K562 (cell line): Measurements from ENCODE around the gene MRPS15. TPM values are rescaled to one million over a fixed set of nuclear protein-coding genes. Genes with fewer than 3 reads are reported as not detected.

Experiments used
- BCL6 ChIP-seq: fragments of 250-450 bp; sonication (Bioruptor Pico); IDR thresholded peaks from 2 replicates; pipeline ENCODE4 v1.4.0; 2020
- HBP1 ChIP-seq: fragments of 450-650 bp; formaldehyde crosslinking; IDR thresholded peaks from 2 replicates; pipeline ENCODE4 v1.4.0; 2022; ENCODE audit warnings: missing genetic modification characterization
- HDGF ChIP-seq: fragments of 450-650 bp; IDR thresholded peaks from 2 replicates; pipeline ENCODE4 v1.6.1; 2016
- HSF4 ChIP-seq: fragments of 250-450 bp; sonication (Bioruptor Pico); IDR thresholded peaks from 2 replicates; pipeline ENCODE4 v2.1.2; 2022; ENCODE audit warnings: mild to moderate bottlenecking, moderate library complexity, borderline replicate concordance
- KLF1 ChIP-seq: fragments of 450-650 bp; IDR thresholded peaks from 2 replicates; pipeline ENCODE4 v1.6.1; 2016; ENCODE audit warnings: missing genetic modification characterization, missing compliant biosample characterization
- MIER1 ChIP-seq: fragments of 450-650 bp; IDR thresholded peaks from 2 replicates; pipeline ENCODE4 v1.6.1; 2016; ENCODE audit warnings: antibody characterized with exemption, mild to moderate bottlenecking, low read depth
- PHB2 ChIP-seq: fragments of 450-650 bp; IDR thresholded peaks from 2 replicates; pipeline ENCODE4 v1.6.1; 2017; ENCODE audit warnings: low read depth
- RBM34 ChIP-seq: fragments of 200-400 bp; formaldehyde crosslinking; IDR thresholded peaks from 2 replicates; pipeline ENCODE4 v1.6.1; 2018; ENCODE audit warnings: low read length, borderline replicate concordance; ENCODE audit not compliant: insufficient read depth
- SIN3A ChIP-seq, 2 experiments: fragments of 150-350 bp in 1 of 2; IDR thresholded peaks; 2 replicates each; pipeline ENCODE4 v1.6.1; 2011 to 2016; ENCODE audit warnings: borderline replicate concordance in 2 of 2, low read depth in 2 of 2, low read length in 2 of 2, mild to moderate bottlenecking in 2 of 2, moderate library complexity in 2 of 2; ENCODE audit not compliant: control insufficient read depth in 1 of 2
- SMAD3 ChIP-seq: fragments of 450-650 bp; formaldehyde crosslinking; conservative IDR thresholded peaks from 2 replicates; pipeline ENCODE4 v1.4.0; 2020; ENCODE audit warnings: mild to moderate bottlenecking
- SREBF1 ChIP-seq: fragments of 150-350 bp; IDR thresholded peaks from 2 replicates; pipeline ENCODE4 v1.6.1; 2014; ENCODE audit warnings: antibody characterized with exemption, low read depth, low read length, borderline replicate concordance
- TEAD4 ChIP-seq, 2 experiments: sonication (generic) in 1 of 2; formaldehyde crosslinking in 1 of 2; IDR thresholded peaks; 2 replicates each; pipeline versions ENCODE4 v1.6.1 to v1.8.0; 2012 to 2022; ENCODE audit warnings: borderline replicate concordance in 1 of 2, inconsistent platforms in 1 of 2, low read length in 1 of 2, mild to moderate bottlenecking in 1 of 2, missing genetic modification reagents in 1 of 2
- ZKSCAN8 ChIP-seq: fragments of 200-800 bp; sonication (Bioruptor generic); IDR thresholded peaks from 2 replicates; pipeline ENCODE4 v1.6.1; 2016; ENCODE audit warnings: missing genetic modification characterization, missing compliant biosample characterization
- ZNF121 ChIP-seq: sonication (generic); formaldehyde crosslinking; conservative IDR thresholded peaks from 2 replicates; pipeline ENCODE4 v1.8.0; 2022; ENCODE audit warnings: missing genetic modification reagents
- ZNF197 ChIP-seq: fragments of 200-800 bp; sonication (Bioruptor generic); IDR thresholded peaks from 2 replicates; pipeline ENCODE4 v1.6.1; 2016; ENCODE audit warnings: low read depth, missing genetic modification characterization, missing compliant biosample characterization
- ZNF408 ChIP-seq: fragments of 250-450 bp; sonication (Bioruptor Pico); IDR thresholded peaks from 2 replicates; pipeline ENCODE4 v1.4.0; 2020; ENCODE audit warnings: low read depth, mild to moderate bottlenecking, moderate library complexity
- ZNF764 ChIP-seq: fragments of 250-450 bp; sonication (Bioruptor Pico); IDR thresholded peaks from 2 replicates; pipeline ENCODE4 v1.4.0; 2020; ENCODE audit warnings: low read depth, mild to moderate bottlenecking, moderate library complexity
- polyA plus RNA-seq, 8 experiments: library from polyadenylated mRNA; depleted of rRNA in 4 of 8; stranded (reverse) in 5 of 8; unstranded in 3 of 8; fragments of >200 nt; fragmentation: Nextera tagmentation in 2 of 8; fragmentation: Illumina TruSeq in 1 of 8; extraction: Ambion mirVana in 2 of 8; extraction: Trizol in 1 of 8; gene quantifications; 2 replicates each; pipeline versions ENCODE4 v1.2.1 to v1.2.3, GENCODE V29; 2011 to 2014; ENCODE audit warnings: inconsistent platforms in 1 of 8, missing spikeins in 1 of 8
- total RNA-seq, 7 experiments: library from RNA; depleted of rRNA in 6 of 7; stranded (reverse); fragments of >200 nt in 6 of 7; fragmentation: Illumina TruSeq in 2 of 7; extraction: Trizol in 2 of 7; gene quantifications; 2 replicates each; pipeline versions ENCODE4 v1.2.1 to v1.2.3, GENCODE V29; 2011 to 2021; ENCODE audit warnings: low replicate concordance in 1 of 7
- TF ChIP-seq, protein P1 (sequence below): fragments of 200-800 bp; sonication (Bioruptor generic); IDR thresholded peaks from 2 replicates; pipeline ENCODE4 v1.6.1; 2017; ENCODE audit warnings: missing genetic modification characterization, missing compliant biosample characterization
- TF ChIP-seq, protein P2 (sequence below): fragments of 450-650 bp; formaldehyde crosslinking; IDR thresholded peaks from 2 replicates; pipeline ENCODE4 v1.4.0; 2020; ENCODE audit warnings: mild to moderate bottlenecking, mixed read lengths
- TF ChIP-seq, protein P3 (sequence below): fragments of 450-650 bp; IDR thresholded peaks from 2 replicates; pipeline ENCODE4 v1.7.0; 2016; ENCODE audit warnings: borderline replicate concordance
- TF ChIP-seq, protein P4 (sequence below): sonication (generic); formaldehyde crosslinking; IDR thresholded peaks from 2 replicates; pipeline ENCODE4 v1.8.0; 2022; ENCODE audit warnings: mild to moderate bottlenecking, missing genetic modification reagents

The MRPS15 gene
- total and polyA plus RNA-seq, 9 of the 15 experiments (the other 6 are each of a cell fraction or from before 2014, with no cell fraction given) = 62.9 to 286 (median 149) TPM

- TF ChIP-seq, protein P1, sequence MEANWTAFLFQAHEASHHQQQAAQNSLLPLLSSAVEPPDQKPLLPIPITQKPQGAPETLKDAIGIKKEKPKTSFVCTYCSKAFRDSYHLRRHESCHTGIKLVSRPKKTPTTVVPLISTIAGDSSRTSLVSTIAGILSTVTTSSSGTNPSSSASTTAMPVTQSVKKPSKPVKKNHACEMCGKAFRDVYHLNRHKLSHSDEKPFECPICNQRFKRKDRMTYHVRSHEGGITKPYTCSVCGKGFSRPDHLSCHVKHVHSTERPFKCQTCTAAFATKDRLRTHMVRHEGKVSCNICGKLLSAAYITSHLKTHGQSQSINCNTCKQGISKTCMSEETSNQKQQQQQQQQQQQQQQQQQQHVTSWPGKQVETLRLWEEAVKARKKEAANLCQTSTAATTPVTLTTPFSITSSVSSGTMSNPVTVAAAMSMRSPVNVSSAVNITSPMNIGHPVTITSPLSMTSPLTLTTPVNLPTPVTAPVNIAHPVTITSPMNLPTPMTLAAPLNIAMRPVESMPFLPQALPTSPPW (CRISPR knock-in tag) = no peak
- TF ChIP-seq KLF1 (tag) (no peak), ZNF408 (CRISPR knock-in tag) (no peak), RBM34 (no peak), SMAD3 (no peak), MIER1 (no peak), TEAD4 (IDR thresholded peaks at IDR 0.05; ENCODE audit: low read length) (no peak), TEAD4 (CRISPR knock-in tag; IDR thresholded peaks at IDR 0.05; ENCODE audit: borderline replicate concordance) (no peak), HDGF (peak; percentile 98), PHB2 (no peak), HBP1 (CRISPR knock-in tag) (peak; percentile 94; the same call in 1 of the 2 replicates), SIN3A (IDR thresholded peaks at IDR 0.05; ENCODE audit: borderline replicate concordance in 2 of 2, control insufficient read depth in 1 of 2, low read depth in 2 of 2, low read length in 2 of 2) (no peak), ZKSCAN8 (CRISPR knock-in tag) (no peak), ZNF197 (CRISPR knock-in tag) (no peak), ZNF121 (CRISPR knock-in tag) (no peak), HSF4 (no peak), SREBF1 (no peak), ZNF764 (CRISPR knock-in tag) (no peak), BCL6 (CRISPR knock-in tag) (no peak)
- TF ChIP-seq, protein P2, sequence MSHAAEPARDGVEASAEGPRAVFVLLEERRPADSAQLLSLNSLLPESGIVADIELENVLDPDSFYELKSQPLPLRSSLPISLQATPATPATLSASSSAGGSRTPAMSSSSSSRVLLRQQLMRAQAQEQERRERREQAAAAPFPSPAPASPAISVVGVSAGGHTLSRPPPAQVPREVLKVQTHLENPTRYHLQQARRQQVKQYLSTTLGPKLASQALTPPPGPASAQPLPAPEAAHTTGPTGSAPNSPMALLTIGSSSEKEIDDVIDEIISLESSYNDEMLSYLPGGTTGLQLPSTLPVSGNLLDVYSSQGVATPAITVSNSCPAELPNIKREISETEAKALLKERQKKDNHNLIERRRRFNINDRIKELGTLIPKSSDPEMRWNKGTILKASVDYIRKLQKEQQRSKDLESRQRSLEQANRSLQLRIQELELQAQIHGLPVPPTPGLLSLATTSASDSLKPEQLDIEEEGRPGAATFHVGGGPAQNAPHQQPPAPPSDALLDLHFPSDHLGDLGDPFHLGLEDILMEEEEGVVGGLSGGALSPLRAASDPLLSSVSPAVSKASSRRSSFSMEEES = no peak
- TF ChIP-seq, protein P3, sequence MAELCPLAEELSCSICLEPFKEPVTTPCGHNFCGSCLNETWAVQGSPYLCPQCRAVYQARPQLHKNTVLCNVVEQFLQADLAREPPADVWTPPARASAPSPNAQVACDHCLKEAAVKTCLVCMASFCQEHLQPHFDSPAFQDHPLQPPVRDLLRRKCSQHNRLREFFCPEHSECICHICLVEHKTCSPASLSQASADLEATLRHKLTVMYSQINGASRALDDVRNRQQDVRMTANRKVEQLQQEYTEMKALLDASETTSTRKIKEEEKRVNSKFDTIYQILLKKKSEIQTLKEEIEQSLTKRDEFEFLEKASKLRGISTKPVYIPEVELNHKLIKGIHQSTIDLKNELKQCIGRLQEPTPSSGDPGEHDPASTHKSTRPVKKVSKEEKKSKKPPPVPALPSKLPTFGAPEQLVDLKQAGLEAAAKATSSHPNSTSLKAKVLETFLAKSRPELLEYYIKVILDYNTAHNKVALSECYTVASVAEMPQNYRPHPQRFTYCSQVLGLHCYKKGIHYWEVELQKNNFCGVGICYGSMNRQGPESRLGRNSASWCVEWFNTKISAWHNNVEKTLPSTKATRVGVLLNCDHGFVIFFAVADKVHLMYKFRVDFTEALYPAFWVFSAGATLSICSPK = no peak
- TF ChIP-seq, protein P4, sequence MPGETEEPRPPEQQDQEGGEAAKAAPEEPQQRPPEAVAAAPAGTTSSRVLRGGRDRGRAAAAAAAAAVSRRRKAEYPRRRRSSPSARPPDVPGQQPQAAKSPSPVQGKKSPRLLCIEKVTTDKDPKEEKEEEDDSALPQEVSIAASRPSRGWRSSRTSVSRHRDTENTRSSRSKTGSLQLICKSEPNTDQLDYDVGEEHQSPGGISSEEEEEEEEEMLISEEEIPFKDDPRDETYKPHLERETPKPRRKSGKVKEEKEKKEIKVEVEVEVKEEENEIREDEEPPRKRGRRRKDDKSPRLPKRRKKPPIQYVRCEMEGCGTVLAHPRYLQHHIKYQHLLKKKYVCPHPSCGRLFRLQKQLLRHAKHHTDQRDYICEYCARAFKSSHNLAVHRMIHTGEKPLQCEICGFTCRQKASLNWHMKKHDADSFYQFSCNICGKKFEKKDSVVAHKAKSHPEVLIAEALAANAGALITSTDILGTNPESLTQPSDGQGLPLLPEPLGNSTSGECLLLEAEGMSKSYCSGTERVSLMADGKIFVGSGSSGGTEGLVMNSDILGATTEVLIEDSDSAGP (CRISPR knock-in tag) = no peak
Observed at GRCh38 chr1:36420836-36421317, 43.3 kb downstream of the MRPS15 start (continued).
